ENCODE results near the gene ZSCAN18.

ZSCAN18 gene

DNA sequence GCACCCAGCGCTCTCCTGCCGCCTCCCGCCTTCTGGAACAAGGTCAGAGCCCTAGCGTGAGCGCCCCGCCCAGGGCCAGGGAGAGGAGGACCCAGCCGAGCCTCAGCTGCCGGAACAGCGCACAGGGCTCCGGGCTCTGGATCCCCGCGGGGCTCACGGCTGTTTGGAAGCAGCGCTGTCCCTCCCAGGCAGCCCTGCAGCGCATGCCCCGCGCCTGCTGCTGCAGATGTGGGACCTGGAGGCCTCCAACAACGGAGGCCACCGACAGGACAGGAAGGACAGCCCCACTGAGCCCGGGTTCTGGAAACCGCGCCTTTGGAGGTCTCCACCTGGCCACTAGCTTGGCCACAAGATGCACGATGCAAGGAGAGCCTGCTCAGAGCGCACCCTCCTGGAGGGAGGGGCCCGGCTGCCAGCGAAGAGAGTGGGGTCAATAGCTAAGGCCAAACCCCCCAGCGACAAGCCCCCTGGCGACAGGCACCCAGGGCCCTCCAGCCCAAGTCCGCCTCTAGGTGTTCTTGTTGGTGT, 12.6 kb downstream of the ZSCAN18 start:
- DNase-seq: no peak

DNA sequence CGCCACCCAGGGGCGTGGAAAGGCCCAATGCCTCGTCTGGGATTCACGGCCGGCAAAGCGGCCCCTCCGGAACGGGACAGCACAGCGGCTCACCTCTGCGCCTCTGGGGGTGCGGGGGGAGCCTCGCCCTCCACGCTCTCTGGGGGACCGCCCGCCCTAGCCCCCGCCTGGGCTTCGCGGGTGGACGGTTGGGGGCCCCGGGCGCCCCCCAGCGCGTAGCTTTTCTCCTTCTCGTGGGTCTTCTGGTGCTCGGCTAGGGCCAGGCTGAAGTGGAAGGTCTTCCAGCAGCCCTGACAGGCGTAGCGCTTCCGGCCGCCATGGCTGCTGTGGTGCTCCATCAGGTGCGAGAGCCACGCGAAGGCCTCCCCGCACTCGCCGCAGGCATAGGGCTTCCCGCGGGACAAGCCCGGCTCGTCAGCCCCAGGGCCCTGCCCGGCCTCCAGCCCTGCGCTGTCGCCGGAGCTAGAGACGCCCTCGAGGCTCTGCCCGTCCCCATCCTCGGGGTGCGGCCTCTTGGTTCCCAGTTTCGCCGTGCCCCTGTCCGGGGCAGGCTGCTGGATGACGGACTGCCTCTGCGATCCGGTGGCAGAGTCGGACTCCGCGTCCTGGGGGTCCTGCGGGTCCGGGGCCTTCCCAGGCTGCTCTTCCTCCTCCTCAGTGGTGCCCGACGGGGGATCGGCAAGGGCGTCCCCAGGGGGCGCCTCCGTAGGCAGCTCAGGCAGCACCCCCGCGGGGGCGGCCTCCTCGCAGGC, 13.3 kb downstream of the ZSCAN18 start:
- DNase-seq: no peak

DNA sequence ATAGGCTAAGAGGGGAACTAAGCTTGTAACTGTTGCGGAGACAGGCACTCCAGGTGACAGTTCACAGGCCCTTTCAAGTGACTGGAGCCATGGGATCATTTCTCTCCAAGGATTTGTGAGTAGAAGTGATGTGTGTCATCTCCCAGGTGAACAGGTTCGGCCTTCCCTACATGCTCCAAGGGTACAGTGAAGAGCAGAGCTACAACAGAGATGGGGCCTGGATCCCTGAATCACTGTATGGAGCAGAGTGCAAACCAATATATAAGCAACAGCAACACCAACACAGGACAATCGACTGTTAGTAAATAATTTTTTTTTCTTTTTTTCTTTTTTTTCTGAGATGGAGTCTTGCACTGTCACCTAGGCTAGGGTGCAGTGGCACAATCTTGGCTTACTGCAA, 15.0 kb downstream of the ZSCAN18 start:
- no peak for DNase-seq

DNA sequence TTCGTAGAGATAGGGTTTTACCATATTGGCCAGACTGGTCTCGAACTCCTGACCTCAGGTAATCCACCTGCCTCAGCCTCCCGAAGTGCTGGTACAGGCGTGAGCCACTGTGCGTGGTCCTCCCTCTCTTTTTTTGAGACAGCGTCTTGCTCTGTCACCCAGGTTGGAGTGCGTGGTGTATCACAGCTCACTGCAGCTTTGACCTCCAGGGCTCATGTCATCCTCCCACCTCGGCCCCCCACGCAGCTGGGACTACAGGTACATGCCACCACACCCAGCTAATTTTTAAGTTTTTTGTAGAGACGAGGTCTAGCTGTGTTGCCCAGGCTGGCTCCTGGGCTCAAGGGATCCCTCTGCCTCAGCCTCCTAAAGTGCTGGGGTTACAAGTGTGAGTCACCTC, 18.2 kb downstream of the ZSCAN18 start:
- no peak for DNase-seq

DNA sequence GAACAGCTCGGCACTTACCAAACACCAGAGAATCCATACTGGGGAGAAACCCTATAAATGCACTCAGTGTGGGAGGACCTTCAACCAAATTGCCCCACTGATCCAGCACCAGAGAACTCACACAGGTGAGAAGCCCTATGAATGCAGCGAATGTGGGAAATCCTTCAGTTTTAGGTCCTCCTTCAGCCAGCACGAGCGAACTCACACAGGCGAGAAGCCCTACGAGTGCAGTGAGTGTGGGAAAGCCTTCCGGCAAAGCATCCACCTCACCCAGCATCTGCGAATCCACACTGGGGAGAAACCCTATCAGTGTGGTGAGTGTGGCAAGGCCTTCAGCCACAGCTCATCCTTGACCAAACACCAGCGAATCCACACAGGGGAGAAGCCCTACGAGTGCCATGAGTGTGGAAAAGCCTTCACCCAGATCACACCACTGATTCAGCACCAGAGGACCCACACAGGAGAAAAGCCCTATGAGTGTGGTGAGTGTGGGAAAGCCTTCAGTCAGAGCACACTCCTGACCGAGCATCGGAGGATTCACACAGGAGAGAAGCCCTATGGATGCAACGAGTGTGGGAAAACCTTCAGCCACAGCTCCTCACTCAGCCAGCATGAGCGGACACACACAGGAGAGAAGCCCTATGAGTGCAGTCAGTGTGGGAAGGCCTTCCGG, 30.7 kb downstream of the ZSCAN18 start:
- no peak for DNase-seq

DNA sequence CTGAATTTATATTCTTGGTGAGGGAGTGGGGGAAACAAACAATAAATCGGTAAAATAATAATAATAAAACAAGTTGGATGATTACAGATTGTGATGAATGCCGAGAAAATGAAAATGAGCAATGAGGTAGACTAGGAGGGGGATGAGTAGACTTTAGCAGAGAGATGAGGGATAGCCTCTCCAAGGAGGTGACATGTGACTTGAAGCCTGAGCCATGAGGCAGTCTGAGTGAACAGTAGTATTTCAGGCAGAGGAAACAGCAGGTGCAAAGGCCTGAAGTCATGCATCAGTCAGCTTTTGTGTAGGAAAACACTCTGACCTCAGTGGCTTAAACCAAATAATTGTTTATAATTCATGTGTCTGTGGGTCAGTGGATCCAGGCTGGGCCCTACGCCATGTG, 34.3 kb downstream of the ZSCAN18 start:
- no peak for DNase-seq

DNA sequence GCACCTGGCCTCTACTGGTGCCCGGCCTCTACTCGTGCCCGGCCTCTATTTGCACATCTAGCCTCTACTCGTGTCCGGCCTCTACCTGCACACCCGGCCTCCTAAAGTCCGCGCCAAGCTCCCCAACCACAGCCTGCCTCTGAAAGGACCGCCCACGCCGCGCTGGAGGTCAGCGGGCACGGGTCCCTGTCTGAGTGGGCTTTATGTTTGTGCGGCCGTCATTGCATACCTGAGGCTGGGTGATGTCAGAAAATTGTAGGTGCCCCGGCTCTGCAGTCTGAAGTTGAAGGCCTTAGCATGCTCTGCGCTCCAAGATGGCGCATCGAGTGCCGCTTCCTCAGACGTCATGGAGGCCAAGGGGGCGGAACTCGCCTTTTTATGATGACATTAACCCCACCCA, 37.8 kb downstream of the ZSCAN18 start:
- no peak for DNase-seq

DNA sequence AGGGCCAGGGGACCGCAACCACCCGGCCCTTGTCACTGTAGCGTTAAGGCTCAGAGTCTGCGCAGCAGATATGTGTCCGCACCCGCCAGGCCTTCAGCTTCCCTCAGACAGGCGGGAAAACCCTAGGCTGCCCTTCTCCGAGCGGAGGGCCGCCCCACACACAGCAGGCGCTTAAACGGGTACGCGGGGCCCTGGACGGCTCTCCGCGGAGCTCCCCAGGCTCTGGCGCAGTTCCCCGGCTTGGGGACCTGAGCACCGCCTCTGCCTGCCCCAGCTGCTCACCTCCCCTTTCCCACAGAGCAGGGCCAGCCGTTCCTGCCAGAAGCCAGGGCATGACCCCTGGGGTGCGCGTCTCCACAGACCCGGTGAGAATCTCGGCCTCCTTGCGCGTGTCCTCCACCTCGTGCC, 38.4 kb downstream of the ZSCAN18 start:
- no peak for DNase-seq

DNA sequence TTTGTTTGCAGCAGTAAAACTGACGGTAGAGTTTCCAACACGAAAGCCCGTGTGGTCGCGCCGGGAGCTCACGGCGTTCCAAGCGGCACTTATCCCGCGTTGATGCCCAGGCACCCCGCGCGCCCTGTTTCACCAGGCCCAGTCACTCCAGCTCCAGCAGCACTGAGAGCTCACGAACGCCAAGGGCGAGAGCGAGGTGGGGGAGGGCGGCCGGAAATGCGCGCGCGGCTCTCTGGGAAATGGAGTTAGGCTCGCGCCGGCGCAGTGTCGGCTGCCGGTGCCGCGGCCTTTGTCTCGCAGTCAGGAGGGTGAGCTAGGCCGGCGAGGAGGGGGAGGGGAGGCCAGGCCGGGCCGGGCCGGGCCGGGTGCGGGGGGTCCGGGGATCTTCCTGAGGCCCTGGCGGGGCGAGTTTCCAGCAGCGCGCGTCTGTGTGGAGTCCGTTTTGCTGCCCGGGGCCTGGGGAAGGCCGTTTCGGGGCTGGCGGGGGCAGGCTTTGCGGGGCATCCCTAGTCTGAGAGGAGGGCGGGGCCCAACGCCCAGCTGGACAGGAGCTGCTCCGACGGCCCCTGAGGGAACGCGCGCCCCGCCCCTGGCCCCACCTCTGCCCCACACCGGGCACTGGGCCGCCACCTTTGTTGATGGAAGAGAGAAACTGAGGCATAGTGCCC, 38.9 kb downstream of the ZSCAN18 start, which contains the start of gene ZNF135:
TSS of gene ZNF135 (plus strand) at position 280 of the 668 bp plus-strand sequence. CDS start 721 bp downstream, outside the sequence.
- peak; percentile 37 to 80 for DNase-seq

DNA sequence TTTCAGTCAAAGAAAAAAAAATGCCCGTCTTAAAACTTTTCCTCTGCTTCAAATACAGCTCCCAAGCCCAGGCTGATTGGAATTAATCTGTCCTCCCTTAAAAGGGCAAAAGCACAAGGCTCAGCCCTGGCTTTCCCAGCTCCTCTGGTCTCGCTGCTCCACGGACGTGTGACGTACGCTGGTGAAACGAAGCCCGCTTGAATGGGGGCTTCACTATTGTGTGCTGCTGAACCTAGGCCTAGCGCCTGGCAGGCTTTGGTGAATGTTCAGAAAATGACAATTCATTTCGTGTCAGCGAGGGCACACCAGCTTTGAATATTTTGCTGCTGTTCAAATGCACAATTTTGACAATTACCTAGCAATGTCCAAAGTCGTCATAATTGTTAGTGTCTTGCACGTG, 39.6 kb downstream of the ZSCAN18 start:
- no peak for DNase-seq

DNA sequence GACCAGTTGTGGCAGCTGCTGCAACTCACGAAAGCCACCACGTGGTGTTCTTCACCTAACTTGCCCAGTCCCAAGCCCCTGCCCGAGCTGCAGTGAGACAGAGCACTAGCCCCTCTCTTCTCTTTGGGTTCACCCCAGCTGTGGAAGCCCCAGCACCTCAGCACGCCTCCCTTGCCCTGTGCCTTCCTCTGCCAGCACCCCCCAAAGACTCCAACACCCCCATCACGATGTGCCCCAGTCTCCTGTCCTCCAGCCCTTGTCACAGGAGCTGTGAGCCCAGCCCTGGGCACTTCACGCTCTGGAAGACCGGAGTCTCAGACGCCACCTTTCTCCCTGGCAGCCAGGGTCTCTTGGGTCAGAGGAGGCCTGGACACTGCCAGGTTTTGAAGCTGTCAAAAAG, 41.2 kb downstream of the ZSCAN18 start:
- DNase-seq: no peak

DNA sequence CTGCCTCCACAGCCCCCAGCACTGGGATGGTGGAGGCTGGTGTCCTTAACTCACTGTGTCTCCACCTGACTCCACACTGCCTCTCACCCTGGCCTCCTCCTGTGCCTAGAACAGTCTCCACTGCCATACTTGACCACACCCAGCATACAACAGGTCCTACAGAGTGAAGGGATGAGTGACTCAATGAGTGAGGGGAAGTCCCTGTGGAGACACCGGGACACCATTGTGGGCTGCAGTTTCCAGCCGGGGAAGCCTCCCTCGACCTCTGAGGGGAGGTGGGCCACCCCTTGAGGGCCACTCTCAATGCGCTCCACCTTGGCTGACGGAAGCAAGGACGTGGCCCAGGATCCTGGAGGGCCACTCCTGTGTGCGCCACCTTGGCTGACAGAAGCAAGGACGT, 41.8 kb downstream of the ZSCAN18 start:
- no peak for DNase-seq

DNA sequence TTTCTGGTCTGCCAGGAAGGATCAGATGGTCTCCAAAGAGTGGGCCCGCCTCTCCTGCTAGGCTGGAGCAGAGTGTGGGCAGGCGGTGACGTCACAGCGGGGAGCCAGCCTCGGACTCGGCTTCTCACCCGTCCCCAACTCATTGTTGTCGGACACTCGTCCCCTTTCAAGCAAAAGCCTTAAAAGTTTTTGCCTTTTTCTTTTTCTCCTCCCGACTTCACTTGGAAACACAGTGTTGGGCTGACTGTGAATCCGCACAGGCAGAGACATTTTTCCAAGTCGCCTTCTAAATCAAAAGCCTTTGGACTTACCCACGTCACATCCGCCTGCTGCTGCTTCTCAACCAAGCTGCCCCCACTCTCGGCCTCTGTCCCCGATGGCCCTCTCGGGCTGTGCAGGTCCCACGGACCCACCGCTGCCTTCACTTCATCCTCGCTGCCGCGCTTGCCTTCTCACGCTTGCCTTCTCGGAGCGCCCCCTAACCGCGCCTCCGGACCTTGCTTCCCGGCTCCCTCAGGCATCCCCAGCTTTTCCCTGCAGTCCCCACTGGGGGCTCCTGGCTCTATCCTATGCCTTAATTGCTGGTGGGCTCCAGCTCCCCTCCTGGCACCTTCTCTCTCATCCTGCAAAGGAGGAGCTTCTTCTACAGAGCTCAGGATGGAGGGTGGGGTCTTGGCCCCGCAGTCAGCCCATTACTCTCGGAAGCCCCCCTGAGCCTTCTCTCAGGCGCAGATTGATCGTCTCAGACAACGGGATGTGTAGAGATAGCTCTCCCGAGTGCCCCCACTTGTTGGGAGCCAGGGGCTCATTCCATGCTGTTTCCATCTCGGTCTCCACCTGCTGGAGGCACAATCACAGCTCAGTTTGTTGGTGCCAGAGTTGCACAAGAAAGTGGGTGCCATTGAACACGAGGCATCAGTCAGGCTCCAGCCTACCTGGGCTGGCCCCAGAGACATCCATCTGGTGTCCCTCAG, 42.8 kb downstream of the ZSCAN18 start:
- DNase-seq: no peak

DNA sequence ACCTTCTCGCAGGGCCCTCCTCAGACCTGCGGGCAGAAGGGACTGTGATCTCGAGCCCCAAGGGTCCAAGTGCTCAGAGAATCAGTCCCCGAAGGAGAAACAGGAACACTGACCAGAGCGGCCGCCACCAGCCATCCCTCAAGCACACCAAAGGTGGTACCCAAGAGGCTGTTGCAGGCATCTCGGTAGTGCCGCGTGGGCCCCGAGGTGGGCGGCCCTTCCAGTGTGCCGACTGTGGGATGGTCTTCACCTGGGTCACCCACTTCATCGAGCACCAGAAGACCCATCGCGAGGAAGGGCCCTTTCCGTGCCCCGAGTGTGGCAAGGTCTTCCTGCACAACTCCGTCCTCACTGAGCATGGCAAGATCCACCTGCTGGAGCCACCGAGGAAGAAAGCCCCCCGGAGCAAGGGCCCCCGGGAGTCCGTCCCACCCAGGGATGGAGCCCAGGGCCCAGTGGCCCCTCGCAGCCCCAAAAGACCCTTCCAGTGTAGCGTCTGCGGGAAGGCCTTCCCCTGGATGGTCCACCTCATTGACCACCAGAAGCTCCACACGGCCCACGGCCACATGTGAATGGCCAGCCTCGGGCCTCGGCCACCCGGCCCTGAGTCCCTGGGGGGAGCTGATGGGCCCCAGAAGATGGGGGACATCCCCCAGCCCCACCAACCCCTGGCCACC, 44.4 kb downstream of the ZSCAN18 start:
- DNase-seq: no peak

DNA sequence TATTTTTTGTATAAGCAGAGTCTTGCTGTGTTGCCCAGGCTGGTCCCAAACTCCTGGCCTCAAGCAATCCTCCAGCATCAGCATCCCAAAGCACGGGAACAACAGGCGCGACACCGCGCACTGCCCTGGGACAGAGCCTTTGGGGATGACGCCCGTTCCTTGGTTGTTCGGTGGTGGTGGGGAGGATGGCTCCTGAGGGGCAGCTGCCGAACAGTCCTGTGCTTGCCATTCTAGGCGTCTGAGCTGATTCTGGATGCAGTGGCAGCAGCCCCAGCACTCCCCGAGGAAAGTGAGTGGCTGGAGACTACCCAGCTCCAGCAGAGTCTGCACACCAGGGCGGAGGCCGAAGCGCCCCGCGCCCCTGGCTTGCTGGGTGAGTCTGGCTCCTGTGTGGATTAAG, 45.8 kb downstream of the ZSCAN18 start:
- DNase-seq: no peak

DNA sequence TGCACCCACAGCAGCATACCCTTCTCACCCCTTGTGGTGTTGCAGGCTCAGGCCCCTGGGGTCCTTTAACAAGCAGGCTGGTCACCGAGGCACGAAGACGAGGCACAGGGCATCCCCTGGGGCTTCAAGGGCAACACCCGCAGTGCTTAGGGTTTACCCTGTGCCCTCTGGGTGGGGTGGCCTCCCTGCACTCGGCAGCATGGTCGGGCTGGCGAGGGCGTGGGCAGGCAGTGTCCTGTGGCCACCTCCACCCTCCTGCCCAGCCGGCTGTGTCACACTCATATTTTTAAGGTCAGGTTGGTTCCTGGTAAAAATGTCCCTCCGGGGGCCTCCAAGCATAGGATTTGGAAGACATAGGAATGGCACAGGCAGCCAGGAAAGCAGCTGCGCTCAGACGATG, 50.4 kb downstream of the ZSCAN18 start:
- DNase-seq: no peak

DNA sequence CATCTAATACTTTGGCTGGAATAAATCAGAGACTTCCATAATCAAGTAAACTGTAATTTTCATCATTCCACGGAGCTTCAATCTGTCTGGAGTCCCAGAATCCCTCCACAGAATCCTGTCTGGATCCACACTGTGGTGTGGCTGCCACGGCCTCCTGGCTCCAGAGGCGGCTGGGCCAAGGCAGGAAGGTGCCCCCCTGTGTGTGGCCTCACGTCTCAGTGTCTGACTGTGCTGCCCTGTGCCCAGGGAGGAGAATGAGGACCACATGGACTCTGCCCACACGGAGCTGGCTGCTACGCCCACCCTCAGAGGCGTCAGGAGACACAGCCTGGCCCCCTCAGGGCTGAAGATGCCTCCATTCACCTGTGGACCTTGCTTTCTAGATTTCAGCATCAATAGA, 51.2 kb downstream of the ZSCAN18 start:
- no peak for DNase-seq

DNA sequence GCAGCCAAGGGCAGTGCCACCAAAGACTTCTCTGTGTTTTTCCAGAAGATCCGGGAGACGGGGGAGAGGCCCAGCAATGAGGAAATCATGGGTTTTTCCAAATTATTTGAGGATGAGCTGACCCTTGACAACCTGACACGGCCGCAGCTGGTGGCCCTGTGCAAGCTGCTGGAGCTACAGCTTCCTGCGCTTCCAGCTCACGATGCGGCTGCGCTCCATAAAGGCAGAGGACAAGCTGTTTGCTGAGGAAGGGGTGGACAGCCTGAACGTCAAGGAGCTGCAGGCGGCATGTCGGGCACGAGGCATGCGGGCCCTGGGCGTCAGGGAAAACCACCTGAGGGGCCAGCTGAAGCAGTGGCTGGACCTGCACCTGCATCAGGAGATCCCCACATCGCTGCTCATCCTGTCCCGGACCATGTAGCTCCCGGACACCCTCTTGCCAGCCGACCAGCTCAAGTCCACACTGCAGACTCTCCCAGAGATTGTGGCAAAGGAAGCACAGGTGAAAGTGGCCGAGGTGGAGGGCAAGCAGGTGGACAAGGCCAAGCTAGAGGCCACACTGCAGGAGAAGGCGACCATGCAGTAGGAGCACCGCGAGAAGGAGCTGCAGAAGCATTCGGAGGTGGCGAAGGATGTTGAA, 52.5 kb downstream of the ZSCAN18 start:
- DNase-seq: no peak

DNA sequence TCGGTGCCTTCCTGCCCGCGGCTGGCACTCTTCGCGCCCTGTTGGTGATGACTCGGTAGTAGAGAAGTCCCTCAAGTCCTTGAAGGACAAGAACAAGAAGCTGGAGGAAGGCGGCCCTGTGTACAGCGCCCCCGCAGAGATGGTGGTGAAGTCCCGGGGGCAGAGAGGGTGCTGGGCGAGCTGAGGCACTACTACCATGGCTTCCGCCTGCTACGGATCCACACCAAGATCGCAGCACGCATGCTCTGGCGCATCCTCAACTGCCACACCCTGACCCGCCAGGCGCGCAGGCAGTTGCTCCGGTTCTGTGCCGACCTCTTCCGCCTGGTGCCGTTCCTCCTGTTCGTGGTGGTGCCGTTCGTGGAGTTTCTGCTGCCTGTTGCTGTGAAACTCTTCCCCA, 53.1 kb downstream of the ZSCAN18 start:
- DNase-seq: no peak

DNA sequence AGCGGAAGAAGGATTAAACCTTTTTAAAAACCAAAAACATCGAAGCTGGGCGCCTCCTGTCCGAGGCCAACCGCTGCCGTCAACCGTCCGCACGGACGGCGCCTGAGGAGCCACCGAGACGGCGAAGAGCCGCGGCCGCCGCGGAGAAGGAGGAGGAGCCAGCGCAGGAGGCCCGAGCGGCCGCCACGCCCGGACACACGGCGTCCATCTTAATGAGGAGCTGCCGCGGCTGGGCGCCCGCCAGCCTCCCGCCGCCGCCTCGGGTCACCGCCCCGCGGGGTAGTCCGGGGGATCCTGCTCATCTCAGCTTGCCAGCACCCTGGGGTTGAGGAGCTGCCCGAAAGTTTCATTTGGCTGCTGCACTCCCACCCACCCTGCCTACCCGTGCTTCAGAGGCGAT, 53.6 kb downstream of the ZSCAN18 start:
- DNase-seq: no peak

All from CD4-positive, alpha-beta T cell treated with Interleukin-1 beta for 1 hour (primary cell).